Measurements from ENCODE around the gene TAPBP.
"Not testable (repeated sequence)": the region's sequence is repeated elsewhere in the genome, so short reads cannot be mapped to it uniquely, and the experiment has no call there.

Gene TAPBP

GRCh38 chr6:33276581-33276863 lies 37.4 kb downstream of the TAPBP start:
- DNase-seq (ENCODE audit: low read depth): no peak

- DNase-seq (ENCODE audit: low read depth): not testable (repeated sequence)
Observed at GRCh38 chr6:33275795-33276580, 37.9 kb downstream of the TAPBP start.

GRCh38 chr6:33273924-33274902 lies 39.7 kb downstream of the TAPBP start:
- no peak for DNase-seq (ENCODE audit: low read depth)

DNA sequence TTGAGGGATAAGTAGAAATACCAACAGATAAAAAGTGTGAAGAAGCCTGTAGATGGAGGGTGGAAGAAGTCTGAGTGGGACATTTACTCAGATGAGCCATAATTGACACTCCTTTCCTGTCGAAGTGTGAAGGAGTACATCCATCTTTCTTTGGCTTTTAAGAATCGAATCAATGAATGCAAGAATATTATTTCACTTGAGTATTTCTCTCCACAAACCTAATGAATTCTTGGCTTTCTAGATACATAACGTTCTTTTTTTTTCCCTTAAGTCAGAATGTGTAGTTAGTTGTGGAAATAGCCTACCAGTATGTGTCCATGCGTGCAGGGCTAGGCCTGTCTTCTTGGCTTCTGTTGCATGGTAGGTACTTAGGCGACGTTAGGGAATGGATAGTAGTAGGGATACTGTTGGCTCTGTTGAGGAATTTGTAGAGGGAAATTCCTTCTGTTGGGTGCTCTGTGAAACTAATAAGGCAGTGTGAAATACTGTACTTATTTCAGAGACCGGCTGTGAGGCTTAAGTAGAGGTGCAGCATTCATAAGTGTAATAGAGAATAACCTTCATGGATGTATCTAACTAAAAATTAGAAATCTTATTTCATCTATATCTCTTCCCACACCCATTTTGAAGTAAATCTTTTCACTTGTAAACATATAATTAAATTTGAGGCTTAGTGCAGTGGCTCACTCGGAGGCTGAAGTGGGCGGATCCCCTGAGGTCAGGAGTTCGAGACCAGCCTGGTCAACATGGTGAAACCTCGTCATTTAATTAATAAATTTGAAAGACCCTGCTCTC lies 40.6 kb downstream of the TAPBP start:
- DNase-seq (ENCODE audit: low read depth): no peak

- DNase-seq (ENCODE audit: low read depth): no peak
Observed at GRCh38 chr6:33272275-33273128, 41.4 kb downstream of the TAPBP start.

- peak; percentile 98 for DNase-seq (ENCODE audit: low read depth)
Observed at GRCh38 chr6:33271468-33272274, 42.2 kb downstream of the TAPBP start, which contains the start of the genes RPS18 and VPS52. Gene RPS18, plus strand, starts transcription at chr6:33272075. Its CDS starts 45 bp downstream, at chr6:33272120. Gene VPS52, minus strand, starts transcription at chr6:33271876. Its CDS starts 201 bp downstream, at chr6:33271675.

DNA sequence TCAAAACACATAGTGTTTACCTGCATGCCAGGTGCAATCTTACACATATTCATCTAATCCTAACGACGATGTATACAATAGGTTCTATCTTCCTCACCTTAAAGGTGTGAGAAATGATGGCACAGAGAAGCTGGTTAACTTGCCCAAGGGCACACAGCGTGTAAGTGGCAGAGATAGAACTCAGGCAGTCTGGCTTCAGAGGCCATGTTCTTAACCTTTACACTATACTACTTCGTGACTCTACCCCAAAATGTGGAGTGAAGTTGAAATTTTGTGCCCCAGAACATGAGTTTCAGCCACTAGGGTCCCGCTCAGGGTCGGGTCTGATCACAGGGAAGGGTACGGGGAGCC lies 42.8 kb downstream of the TAPBP start:
- no peak for DNase-seq (ENCODE audit: low read depth)

GRCh38 chr6:33264015-33264414 lies 49.9 kb downstream of the TAPBP start:
- no peak for DNase-seq (ENCODE audit: low read depth)

GRCh38 chr6:33262490-33262889 lies 51.4 kb downstream of the TAPBP start:
- DNase-seq (ENCODE audit: low read depth): not testable (repeated sequence)

DNA sequence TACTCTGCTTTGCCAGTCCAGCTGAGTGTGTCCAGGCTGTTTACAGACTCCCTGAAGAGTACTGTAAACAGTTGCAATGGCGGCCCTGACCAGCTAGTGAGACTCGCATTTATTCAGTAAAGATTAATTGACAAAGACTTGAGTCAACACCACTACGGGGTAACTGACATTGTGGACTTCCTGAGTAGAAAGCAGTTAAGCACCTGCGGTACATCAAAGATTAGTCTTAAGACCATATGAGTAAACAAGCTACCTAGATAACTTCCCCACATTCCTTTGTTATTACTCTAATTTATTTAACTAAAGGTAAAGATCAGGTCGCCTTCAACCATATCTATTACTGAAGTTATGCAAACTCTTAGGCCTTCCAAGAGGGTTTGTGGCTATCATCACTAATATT lies 54.8 kb downstream of the TAPBP start:
- no peak for DNase-seq (ENCODE audit: low read depth)

DNA sequence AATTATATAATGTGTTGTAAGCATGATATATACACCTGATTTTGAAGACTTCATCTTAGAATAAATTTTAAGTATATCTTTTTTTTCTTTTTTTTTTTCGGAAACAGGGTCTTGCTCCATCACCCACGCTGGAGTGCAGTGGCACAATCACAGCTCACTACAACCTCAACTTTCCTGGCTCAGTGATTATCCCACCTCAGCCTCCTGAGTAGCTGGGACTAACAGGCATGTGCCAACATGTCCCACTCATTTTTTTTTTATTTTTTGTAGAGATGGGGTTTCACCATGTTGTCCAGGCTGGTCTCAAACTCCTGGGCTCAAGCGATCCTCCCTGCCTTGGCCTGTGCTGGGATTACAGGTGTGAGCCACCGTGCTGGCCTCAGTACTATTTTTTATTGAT lies 59.3 kb downstream of the TAPBP start:
- DNase-seq (ENCODE audit: low read depth): no peak

DNA sequence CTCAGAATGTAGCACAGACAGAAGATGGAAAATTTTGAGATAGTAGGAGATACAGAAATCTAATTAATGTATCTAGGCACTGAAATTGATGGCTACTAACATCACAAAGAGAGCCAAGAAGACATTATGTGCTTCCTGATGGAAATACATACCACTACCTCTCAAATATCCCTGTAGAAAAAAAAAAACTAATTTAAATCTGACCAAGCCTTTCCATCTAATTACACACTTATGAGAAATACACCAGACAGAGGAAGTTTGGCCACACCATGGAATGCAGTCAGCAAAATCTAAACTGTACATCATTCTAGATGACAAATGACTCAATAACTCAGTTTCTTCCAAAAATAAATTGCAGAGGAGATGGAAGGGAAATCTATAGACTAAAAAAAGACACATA lies 61.1 kb downstream of the TAPBP start:
- no peak for DNase-seq (ENCODE audit: low read depth)

DNA sequence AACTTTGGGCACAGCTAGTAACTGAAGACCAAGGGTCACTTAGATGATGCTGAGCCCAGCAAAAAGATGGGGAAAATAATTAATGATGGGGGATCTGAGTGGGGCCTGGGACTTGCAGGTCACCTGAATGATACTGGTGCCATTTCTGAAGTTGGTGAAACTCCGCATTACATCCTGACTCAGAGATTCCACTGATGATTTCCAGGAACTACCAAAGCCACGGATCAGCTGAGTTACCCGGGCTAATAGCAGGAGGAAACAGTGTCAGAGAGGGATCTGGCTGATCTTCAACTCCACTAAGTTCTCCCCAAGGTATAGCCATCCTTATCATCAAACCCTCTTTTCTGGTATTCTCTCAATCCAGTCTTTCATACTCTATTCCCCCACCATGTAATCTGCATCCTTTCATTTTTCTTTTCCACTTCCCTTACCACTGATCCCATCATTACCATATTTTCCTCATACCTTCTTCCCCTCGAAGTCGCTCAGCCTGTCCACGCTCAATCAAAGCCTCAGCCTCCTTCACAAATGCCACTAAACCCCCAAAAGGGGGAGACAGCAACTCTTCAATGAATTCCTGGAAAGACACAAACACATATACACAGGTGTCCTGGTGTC lies 62.4 kb downstream of the TAPBP start:
- DNase-seq (ENCODE audit: low read depth): no peak

GRCh38 chr6:33250731-33251130 lies 63.1 kb downstream of the TAPBP start:
- DNase-seq (ENCODE audit: low read depth): no peak

DNA sequence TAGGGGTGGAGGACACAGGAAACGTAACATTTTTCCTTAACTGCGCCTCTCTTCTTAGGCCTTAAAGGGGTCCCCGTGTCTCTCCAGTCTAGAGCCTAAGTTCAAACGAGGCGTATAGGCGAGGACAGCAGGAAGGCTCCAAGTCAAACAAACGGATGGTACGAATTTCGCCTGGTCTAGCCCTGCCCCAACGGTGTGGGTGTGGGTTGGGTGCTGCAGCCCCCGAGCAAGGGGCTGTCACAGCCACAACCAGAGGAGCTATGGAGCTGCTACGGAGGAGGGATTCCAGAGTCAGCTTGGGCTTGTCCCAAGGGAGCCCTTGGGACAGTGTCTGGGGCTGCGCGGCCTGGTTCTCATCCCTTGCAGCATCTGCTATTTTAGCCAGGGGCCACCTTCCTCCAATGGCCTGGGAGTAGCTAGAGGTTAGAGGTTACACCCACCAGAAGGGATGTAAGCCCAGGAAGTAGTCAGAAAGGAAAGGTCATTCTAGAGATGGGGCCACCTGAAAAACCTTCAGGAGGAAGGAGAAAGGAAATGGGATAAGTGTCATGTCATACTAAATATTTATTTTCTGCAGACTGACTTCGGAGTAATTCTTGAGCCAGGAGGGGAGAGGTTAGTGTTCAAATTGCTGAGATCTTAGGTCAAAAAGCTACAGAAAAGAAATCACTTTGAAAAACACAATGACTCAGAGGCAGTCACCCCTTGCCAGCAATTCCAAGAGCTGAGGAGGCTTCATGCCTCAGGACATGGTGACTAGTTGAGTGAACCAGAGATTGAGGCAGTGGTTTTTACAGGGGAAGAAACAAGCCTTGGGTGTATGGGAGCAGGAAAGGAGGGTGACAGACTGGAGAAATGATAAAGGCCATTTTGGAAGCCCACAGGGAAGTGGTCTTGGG lies 63.9 kb downstream of the TAPBP start:
- DNase-seq (ENCODE audit: low read depth): peak; percentile 86
